Cardiac muscle cell (in vitro differentiated cells and primary cell): ENCODE measurements around the gene MUSTN1. TPM values are rescaled to one million over a fixed set of nuclear protein-coding genes. Genes with fewer than 3 reads are reported as not detected.

Experiments used
- DNase-seq, 2 donors: peaks; one replicate each; pipeline versions ENCODE4 v3.0.0 to v3.0.0-alpha.2; 2010 to 2017; ENCODE audit warnings: low read depth in 1 of 2, low spot score in 1 of 2
- H3K27ac ChIP-seq: fragments of 200-600 bp; sonication (generic); 2 replicates; pipeline ENCODE4 v1.5.1; 2016
- H3K27me3 ChIP-seq: fragments of 200-600 bp; sonication (generic); 2 replicates; pipeline ENCODE4 v1.6.0; 2016; ENCODE audit warnings: control low read depth
- H3K36me3 ChIP-seq: fragments of 200-600 bp; sonication (generic); 2 replicates; pipeline ENCODE4 v1.5.1; 2016; ENCODE audit warnings: control low read depth
- H3K4me1 ChIP-seq: fragments of 200-600 bp; sonication (generic); 2 replicates; pipeline ENCODE4 v1.8.1; 2017; ENCODE audit warnings: low read depth, mild to moderate bottlenecking, mixed run types
- H3K4me3 ChIP-seq: fragments of 200-600 bp; sonication (generic); 2 replicates; pipeline ENCODE4 v1.5.1; 2016; ENCODE audit warnings: mild to moderate bottlenecking
- H3K9me3 ChIP-seq: fragments of 200-600 bp; sonication (generic); 2 replicates; pipeline ENCODE4 v1.5.1; 2017; ENCODE audit warnings: low read depth, mild to moderate bottlenecking, control low read depth
- polyA plus RNA-seq: library from polyadenylated mRNA; unstranded; fragments of >200 nt; fragmentation: Nextera tagmentation; extraction: Ambion mirVana; gene quantifications from 2 replicates; pipeline ENCODE4 v1.2.1, GENCODE V29; 2016
- total RNA-seq: library from RNA; depleted of rRNA; stranded (reverse); fragments of >200 nt; gene quantifications from 2 replicates; pipeline ENCODE4 v1.2.3, GENCODE V29; 2016
- TF ChIP-seq, protein P1 (sequence below): IDR thresholded peaks from 2 replicates; pipeline ENCODE4 v1.5.1; 2012; ENCODE audit warnings: low read depth, mild to moderate bottlenecking, low read length

MUSTN1 gene
- total and polyA plus RNA-seq, 2 experiments from 2014 or later: not detected

DNA sequence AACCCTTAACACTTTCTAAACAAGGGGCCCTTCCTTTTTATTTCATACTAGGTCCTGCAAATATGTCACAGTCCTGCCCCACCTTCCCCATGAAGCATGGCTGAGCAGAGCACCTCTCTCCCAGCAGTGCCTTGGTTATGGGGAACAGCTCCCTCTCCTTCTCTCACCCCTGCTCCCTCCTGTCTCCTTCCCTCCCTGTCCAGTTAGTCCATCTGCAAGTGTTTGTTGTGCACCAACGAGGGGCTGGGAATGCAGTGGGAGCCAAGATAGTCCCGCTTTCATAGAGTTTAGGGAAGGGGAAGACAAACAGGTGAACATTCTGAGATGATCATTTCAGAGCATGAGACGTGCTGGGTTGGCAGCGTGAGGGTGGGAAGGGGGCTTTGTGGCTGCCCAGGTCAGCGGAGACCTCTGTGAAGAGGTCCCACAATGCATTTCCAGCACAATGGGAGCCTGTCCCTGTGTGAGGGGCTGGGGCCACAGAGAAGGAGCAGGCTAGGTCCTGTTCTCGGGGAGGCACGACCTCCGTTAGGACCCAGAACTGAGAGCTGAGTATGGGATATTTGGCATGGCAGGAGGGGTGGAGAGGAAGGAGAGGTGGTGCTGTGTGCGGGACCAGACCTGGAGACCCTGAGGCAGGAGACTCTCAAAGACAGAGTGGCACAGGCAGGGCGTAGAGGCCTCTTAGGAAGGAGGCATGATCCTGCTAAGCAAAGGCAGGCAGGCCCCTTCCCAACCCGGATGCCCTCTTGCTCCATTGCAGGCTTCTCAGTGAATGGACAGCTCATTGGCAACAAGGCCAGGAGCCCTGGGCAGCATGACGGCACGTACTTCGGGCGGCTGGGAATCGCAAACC is 45.7 kb downstream of the MUSTN1 start:
- no peak for DNase-seq

DNA sequence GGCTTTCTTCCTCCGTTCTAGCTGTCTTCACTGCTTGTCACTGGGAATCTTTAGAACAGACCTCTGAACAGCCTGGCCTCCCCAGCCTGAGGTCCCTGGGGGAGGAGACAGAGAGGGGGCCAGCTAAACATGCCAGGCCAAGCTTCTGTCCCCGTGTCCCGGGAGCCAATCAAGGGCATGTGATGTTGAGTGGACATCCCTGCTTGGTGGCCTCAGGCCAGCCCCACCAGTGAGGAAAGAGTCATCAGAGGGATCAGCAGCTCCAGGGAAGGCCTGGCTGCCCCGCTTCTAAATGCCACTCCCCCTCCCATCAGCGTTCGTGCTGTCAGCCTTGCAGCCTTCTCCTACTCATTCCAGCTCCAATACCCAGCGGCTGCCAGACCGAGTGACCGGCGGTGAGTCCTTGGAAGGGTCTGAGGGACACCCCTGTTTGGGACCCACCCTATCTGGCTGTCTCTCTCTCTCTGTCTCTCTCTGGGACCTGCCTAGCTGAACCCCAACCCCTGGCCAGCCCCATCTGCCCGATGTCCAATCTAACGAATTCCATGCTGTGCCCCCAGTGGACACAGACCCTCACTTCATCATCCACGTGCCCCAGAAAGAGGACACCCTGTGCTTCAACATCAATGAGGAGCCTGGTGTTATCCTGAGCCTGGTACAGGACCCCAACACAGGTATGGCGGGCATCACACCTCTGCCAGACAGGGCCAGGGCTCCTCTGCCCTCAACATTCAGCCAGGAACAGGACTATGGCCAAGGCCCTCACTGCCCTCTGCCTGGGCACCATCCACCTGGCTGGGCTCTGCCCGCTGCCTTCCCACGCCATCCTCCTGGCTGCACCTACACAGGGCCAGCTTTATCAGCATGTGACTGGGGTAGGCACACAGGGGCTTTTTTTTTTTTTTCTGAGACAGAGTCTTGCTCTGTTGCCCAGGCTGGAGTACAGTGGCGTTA is 46.9 kb downstream of the MUSTN1 start:
- Histone ChIP-seq H3K4me1 (no peaks in the 10 kb centered on the region), H3K27ac (no peak overlapping the region), H3K36me3 (no peaks in the 10 kb centered on the region), H3K27me3 (no peaks in the 10 kb centered on the region), H3K4me3 (no peak overlapping the region), H3K9me3 (no peaks in the 10 kb centered on the region)
- TF ChIP-seq, protein P1, sequence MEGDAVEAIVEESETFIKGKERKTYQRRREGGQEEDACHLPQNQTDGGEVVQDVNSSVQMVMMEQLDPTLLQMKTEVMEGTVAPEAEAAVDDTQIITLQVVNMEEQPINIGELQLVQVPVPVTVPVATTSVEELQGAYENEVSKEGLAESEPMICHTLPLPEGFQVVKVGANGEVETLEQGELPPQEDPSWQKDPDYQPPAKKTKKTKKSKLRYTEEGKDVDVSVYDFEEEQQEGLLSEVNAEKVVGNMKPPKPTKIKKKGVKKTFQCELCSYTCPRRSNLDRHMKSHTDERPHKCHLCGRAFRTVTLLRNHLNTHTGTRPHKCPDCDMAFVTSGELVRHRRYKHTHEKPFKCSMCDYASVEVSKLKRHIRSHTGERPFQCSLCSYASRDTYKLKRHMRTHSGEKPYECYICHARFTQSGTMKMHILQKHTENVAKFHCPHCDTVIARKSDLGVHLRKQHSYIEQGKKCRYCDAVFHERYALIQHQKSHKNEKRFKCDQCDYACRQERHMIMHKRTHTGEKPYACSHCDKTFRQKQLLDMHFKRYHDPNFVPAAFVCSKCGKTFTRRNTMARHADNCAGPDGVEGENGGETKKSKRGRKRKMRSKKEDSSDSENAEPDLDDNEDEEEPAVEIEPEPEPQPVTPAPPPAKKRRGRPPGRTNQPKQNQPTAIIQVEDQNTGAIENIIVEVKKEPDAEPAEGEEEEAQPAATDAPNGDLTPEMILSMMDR: no peak
- DNase-seq: no peak

More for the DNA sequence above, 45.7 kb downstream of the MUSTN1 start:
- no peaks in the 10 kb centered on the region for H3K9me3 ChIP-seq
- no peak overlapping the region for H3K4me3 ChIP-seq
- H3K27ac ChIP-seq: no peak overlapping the region
- no peaks in the 10 kb centered on the region for H3K36me3 ChIP-seq
- TF ChIP-seq, protein P1: no peak
- no peaks in the 10 kb centered on the region for H3K27me3 ChIP-seq
- H3K4me1 ChIP-seq: no peaks in the 10 kb centered on the region

DNA sequence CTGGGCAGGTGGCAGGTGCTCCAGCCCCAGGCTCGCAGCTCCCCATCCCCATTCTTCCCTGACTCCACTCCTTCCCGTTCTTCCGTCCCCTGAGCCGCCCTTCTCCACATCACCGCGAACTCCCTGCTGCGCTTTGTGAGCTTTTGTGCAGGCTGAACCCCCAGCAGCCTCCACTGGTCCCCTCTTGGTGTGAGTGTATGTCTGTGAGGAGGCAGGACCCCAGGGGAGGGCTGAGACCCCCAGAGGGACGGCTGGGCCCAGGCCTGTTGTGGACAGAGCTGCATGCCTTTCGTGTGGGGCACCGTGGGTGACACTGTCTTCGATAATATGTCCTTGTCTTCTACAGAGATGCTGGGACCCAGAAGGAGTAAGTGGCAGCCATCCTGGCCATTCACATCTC is 47.6 kb downstream of the MUSTN1 start:
- TF ChIP-seq, protein P1: no peak
- Histone ChIP-seq H3K27ac (no peak overlapping the region), H3K4me1 (no peaks in the 10 kb centered on the region), H3K4me3 (no peak overlapping the region), H3K9me3 (no peaks in the 10 kb centered on the region), H3K36me3 (no peaks in the 10 kb centered on the region), H3K27me3 (peaks cover under 1% of the 10 kb centered on the region)
- no peak for DNase-seq

DNA sequence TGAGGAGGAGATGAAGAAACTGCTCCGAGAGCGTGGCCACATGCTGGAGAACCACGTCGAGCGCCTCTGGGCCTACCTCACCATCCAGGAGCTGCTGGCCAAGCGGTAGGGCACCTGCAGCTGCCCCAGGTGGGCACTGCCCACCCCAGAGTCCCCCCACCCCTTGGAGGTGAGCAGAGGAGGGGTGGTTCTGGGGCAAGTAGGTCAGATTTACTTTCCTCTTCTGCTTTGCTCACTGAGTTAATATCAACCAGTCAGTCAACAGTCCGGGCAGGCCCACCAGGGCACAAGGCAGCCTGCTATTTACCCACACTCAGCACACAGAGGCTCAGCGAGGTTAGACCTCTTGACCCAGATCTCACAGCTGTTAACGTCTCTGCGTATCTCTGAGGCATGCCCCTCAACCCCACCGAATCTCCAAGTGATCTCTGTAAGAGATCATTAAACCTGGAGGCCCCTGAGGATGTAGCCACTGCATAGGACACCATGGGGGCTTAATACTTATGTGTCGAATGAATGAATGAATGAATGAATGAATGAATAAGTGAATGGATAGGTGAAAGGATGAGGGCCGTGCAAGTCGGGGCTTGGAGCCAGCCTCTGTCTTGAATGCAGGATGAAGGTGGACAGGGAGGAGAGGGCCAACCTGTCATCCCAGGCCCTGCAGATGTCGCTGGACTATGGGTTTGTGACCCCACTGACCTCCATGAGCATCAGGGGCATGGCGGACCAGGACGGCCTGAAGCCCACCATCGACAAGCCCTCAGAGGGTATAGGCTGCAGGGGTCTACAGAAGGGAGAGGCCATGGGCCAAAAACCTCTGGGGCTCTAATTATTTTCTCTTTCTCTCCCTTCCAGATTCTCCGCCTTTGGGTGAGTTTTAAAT is 48.2 kb downstream of the MUSTN1 start:
- no peaks in the 10 kb centered on the region for H3K36me3 ChIP-seq
- no peaks in the 10 kb centered on the region for H3K4me1 ChIP-seq
- H3K27me3 ChIP-seq: peaks cover 7% of the 10 kb centered on the region
- DNase-seq: no peak
- TF ChIP-seq, protein P1: no peak
- no peak overlapping the region for H3K27ac ChIP-seq
- H3K9me3 ChIP-seq: no peaks in the 10 kb centered on the region
- H3K4me3 ChIP-seq: no peak overlapping the region
